Neuron (in vitro differentiated cells): ENCODE data around the gene CDK7.

Experiments used
- H2AFZ ChIP-seq: one replicate; pipeline ENCODE4 v1.6.1; 2013; ENCODE audit warnings: low read depth, mild to moderate bottlenecking, inconsistent platforms, low read length, moderate library complexity
- H3K27me3 ChIP-seq: one replicate; pipeline ENCODE4 v1.6.1; 2013; ENCODE audit warnings: low read length; ENCODE audit not compliant: insufficient read depth
- H3K36me3 ChIP-seq: one replicate; pipeline ENCODE4 v1.6.1; 2013; ENCODE audit warnings: low read length; ENCODE audit not compliant: insufficient read depth
- H3K4me1 ChIP-seq: one replicate; pipeline ENCODE4 v1.6.1; 2013; ENCODE audit warnings: low read length; ENCODE audit not compliant: insufficient read depth
- H3K4me3 ChIP-seq: 2 replicates; pipeline ENCODE4 v1.5.1; 2013; ENCODE audit warnings: mild to moderate bottlenecking, low read length, moderate library complexity
- H3K9me3 ChIP-seq: one replicate; pipeline ENCODE4 v1.6.1; 2013; ENCODE audit warnings: low read length

Gene CDK7

DNA sequence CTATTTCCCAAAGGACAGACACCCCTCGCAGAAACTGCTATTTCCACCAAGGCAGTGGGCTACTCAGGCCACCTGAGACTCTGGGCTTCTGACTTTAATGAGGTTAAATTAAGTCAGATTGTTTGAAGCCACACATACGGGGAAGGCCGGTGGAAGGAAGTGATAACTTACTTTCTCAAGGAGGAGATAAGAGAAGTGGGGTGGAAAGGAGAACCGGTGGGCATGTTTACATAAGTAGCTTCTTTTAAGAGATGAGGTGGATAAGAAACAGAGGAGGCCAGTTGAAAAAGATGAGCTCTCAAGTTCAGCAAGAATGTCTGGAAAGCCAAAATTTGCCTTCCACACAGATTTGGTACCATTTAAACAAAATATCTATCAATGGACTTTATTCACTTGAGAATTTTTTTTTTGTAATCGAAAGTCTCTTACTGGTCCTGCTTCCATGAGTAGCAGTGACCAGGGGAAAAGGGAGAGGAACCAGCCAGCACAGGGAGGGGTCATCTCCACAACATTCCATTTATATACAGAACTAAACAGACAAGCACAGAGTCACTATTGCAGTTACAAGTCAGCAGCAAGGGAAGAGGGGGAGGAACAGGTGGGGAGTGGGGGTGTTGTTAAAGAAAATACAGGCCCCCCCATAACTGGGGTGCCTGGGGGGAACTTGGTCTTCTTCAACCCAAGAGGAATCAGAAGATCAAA is 77.9 kb downstream of the CDK7 start:
- H3K9me3 ChIP-seq = no peaks in the 10 kb centered on the region
- no peaks in the 10 kb centered on the region for H3K36me3 ChIP-seq
- no peaks in the 10 kb centered on the region for H3K27me3 ChIP-seq
- H2AFZ ChIP-seq = no peak overlapping the region
- H3K4me3 ChIP-seq = no peak overlapping the region
- H3K4me1 ChIP-seq = no peaks in the 10 kb centered on the region

GRCh38 chr5:69313428-69313827 is 78.7 kb downstream of the CDK7 start:
- Histone ChIP-seq H3K27me3 (no peaks in the 10 kb centered on the region), H3K4me3 (no peak overlapping the region), H3K9me3 (no peaks in the 10 kb centered on the region), H3K36me3 (no peaks in the 10 kb centered on the region), H2AFZ (no peak overlapping the region), H3K4me1 (no peaks in the 10 kb centered on the region)

- H3K9me3 ChIP-seq = no peaks in the 10 kb centered on the region
- H3K27me3 ChIP-seq = no peaks in the 10 kb centered on the region
- no peaks in the 10 kb centered on the region for H3K36me3 ChIP-seq
- H3K4me1 ChIP-seq = no peaks in the 10 kb centered on the region
- H3K4me3 ChIP-seq = no peak overlapping the region
- H2AFZ ChIP-seq = no peak overlapping the region
Observed at GRCh38 chr5:69315972-69316371, 81.3 kb downstream of the CDK7 start.

DNA sequence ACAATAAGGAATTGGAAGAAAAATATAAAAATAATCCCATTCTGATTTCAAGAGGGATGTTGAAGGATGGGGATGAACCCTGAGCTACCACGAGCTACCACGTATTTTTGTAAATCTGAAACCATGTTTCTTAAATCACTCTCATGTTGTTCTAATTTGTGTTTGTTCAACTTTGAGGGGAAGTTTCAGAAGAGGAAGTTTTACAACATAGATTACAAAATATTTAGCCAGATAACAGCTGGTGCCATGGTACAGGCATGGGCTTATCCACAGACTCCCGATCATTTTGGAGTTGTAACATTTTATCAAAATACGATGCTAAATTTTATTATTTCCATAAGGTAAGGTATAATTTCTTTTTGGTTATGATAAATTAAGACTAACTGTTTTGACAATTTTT is 82.7 kb downstream of the CDK7 start:
- Histone ChIP-seq H2AFZ (no peak overlapping the region), H3K27me3 (no peaks in the 10 kb centered on the region), H3K9me3 (no peaks in the 10 kb centered on the region), H3K4me3 (no peak overlapping the region), H3K4me1 (no peaks in the 10 kb centered on the region), H3K36me3 (no peaks in the 10 kb centered on the region)

DNA sequence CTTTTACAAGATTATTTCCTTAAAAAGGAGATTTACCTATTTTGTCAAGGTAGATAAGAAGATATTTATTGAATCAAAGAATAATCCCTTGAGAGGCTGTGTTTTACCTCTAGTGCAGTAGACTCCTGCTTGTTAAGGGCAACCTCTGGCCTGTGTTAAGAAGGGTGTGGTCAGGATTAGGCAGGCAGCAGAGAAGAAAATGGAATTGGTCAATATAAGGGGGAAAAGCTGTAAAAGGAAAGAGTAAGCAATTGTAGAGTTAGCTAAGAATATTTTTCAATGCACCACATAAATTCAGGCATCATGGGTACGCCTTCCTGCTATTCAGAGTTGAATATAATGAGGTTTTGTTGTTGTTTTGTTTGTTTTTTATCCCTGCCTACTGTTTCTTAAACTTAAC is 91.7 kb downstream of the CDK7 start:
- Histone ChIP-seq H2AFZ (no peak overlapping the region), H3K4me3 (no peak overlapping the region)

More for the DNA sequence above, 91.7 kb downstream of the CDK7 start:
- H3K9me3 ChIP-seq = no peaks in the 10 kb centered on the region
- H3K27me3 ChIP-seq = no peaks in the 10 kb centered on the region
- no peaks in the 10 kb centered on the region for H3K36me3 ChIP-seq
- no peaks in the 10 kb centered on the region for H3K4me1 ChIP-seq
